ENCODE results near the gene SMURF1. TPM values are rescaled to one million over a fixed set of nuclear protein-coding genes. Genes with fewer than 3 reads are reported as not detected.

Gene SMURF1
- total RNA-seq, 3 donors from 2014 or later (not counting 1 experiment from before 2014, with no cell fraction given): 33.3 to 34.7 (median 34.2) TPM

DNA sequence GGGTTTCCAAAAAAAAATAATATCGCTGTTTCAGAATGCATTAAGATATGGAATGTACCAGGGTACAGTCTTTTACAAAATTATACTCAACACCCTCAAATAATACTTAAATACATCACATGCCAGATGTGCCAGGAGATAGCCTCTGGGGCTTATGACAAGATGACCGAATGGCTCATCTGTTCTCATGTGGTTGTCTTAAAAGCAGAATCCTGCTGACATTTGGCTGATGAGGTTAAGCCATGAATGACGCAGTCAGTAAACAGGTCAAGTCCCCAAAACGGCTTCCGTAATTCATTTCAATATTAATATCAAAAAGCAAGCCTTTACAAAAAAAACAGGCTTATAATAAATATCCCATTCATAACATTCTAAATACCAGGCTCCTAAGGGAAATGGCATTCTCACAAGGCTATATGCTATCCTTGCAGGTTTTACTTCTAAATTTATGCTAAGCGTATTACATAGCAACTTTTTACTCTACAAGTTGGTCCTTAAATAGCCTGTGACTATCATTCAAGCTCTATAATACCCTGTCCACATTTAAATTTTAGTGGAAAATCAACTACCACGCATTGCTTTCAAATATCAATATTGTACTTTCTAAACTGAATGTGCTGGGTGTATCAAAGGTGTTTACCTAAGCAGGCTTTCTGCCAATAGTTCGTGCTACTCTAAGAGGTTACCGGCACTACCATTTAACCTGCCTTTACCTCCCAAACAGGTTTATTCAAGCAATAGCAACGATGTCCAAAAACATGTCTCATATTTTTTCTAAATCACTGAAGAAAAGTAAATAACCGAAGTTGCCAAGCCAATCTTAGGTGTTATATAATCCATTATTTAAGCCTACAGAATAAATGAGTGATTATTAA, 15.6 kb downstream of the SMURF1 start:
- H3K36me3 Mint-ChIP-seq: no peaks in the 10 kb centered on the region
- DNase-seq: no peak
- no peak overlapping the region for H3K4me3 ChIP-seq (ENCODE audit: low read length)
- H3K4me1 ChIP-seq (ENCODE audit: control insufficient read depth, insufficient read depth, low read length): no peaks in the 10 kb centered on the region
- no peaks in the 10 kb centered on the region for H3K36me3 ChIP-seq (ENCODE audit: control insufficient read depth, insufficient read depth, low read length)
- no peaks in the 10 kb centered on the region for H3K9me3 ChIP-seq (ENCODE audit: control insufficient read depth, insufficient read depth, low read length)
- no peaks in the 10 kb centered on the region for H3K27me3 Mint-ChIP-seq (ENCODE audit: low read depth in 2 of 2)
- no peak overlapping the region for H3K27ac ChIP-seq (ENCODE audit: low read length)
- TF ChIP-seq CTCF (IDR thresholded peaks at IDR 0.05): no peak
- WGBS (ENCODE audit: insufficient coverage): 94% methylated on average over 10 of the region's 11 CpGs
- H3K27ac Mint-ChIP-seq: no peak overlapping the region
- intact Hi-C loops (cut with micrococcal nuclease): no loop called here
- no peak overlapping the region for H3K4me3 Mint-ChIP-seq
- H3K4me1 Mint-ChIP-seq: peaks cover 62 to 68% of the 10 kb centered on the region in 2 donors
- H3K9me3 Mint-ChIP-seq: no peaks in the 10 kb centered on the region
- ATAC-seq: no peak
- no peaks in the 10 kb centered on the region for H3K27me3 ChIP-seq (ENCODE audit: control insufficient read depth, insufficient read depth, low read length)

DNA sequence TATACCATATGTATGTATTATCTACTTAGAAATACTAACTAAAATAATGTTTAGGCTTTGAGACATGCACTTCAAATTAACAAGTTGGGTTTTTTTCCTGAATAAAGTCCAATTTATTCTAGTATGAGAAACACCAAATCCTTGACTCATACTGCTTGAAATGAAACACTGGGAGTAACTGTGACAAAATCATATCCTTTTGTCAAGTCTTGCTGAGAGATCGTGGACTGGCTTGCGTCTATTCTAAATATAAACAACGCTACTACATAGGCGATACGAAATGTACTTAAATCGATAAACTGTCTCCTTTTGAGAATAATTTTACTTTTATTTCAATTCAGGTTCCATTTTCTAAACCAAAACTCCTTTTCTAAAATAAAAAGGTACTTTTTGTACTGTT, 16.3 kb downstream of the SMURF1 start:
- intact Hi-C loops (cut with micrococcal nuclease): no loop called here
- ATAC-seq (no peak), DNase-seq (no peak)
- Mint-ChIP-seq H3K4me1 (peaks cover 58 to 64% of the 10 kb centered on the region in 2 donors), H3K27ac (no peak overlapping the region), H3K36me3 (no peaks in the 10 kb centered on the region), H3K4me3 (no peak overlapping the region), H3K9me3 (no peaks in the 10 kb centered on the region), H3K27me3 (ENCODE audit: low read depth in 2 of 2) (no peaks in the 10 kb centered on the region)
- Histone ChIP-seq H3K27me3 (ENCODE audit: control insufficient read depth, insufficient read depth, low read length) (no peaks in the 10 kb centered on the region), H3K9me3 (ENCODE audit: control insufficient read depth, insufficient read depth, low read length) (no peaks in the 10 kb centered on the region), H3K36me3 (ENCODE audit: control insufficient read depth, insufficient read depth, low read length) (no peaks in the 10 kb centered on the region), H3K4me3 (ENCODE audit: low read length) (no peak overlapping the region), H3K27ac (ENCODE audit: low read length) (no peak overlapping the region), H3K4me1 (ENCODE audit: control insufficient read depth, insufficient read depth, low read length) (no peaks in the 10 kb centered on the region)
- 92% methylated on average over 6 of the region's 6 CpGs for WGBS (ENCODE audit: insufficient coverage)
- no peak for TF ChIP-seq CTCF (IDR thresholded peaks at IDR 0.05)

DNA sequence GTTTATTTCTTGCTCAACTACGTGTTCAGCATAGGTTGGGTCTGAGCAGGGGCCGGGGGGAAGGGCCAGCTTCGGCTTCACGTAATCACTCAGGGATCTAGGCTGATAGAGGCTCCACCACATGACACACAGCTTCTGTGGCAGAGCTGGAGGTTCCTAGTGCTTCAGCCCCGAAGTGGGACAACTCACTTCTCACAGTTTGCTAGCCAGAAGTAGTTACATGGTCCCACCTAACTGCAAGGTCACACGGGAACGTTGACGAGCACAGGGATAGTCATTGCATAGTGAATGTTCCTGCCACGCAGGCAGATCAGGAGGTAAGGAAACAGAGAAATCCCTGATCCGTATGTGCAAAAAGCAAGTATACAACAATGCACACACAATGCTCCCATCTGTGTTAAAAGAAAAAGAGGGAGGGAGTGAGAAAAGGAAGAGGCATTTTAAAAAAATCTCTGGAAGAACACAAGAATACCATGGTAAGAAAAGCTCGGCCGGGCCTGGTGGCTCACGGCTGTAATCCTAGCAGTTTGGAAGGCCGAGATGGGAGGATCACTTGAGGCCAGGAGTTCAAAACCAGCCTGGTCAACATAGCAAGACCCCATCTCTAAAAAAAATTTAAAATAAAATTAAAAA, 16.9 kb downstream of the SMURF1 start:
- Histone ChIP-seq H3K9me3 (ENCODE audit: control insufficient read depth, insufficient read depth, low read length) (no peaks in the 10 kb centered on the region), H3K4me1 (ENCODE audit: control insufficient read depth, insufficient read depth, low read length) (no peaks in the 10 kb centered on the region), H3K27ac (ENCODE audit: low read length) (no peak overlapping the region), H3K4me3 (ENCODE audit: low read length) (no peak overlapping the region), H3K36me3 (ENCODE audit: control insufficient read depth, insufficient read depth, low read length) (no peaks in the 10 kb centered on the region), H3K27me3 (ENCODE audit: control insufficient read depth, insufficient read depth, low read length) (no peaks in the 10 kb centered on the region)
- no peak for ATAC-seq
- TF ChIP-seq CTCF (IDR thresholded peaks at IDR 0.05): no peak
- H3K4me1 Mint-ChIP-seq: peaks cover 52 to 58% of the 10 kb centered on the region in 2 donors
- WGBS (ENCODE audit: insufficient coverage): 89% methylated on average over 13 of the region's 14 CpGs
- H3K27ac Mint-ChIP-seq: no peak overlapping the region
- no peak overlapping the region for H3K4me3 Mint-ChIP-seq
- H3K27me3 Mint-ChIP-seq (ENCODE audit: low read depth in 2 of 2): no peaks in the 10 kb centered on the region
- intact Hi-C loops (cut with micrococcal nuclease): no loop called here
- H3K9me3 Mint-ChIP-seq: no peaks in the 10 kb centered on the region
- DNase-seq: no peak
- H3K36me3 Mint-ChIP-seq: no peaks in the 10 kb centered on the region
